IMR-90 (cell line): ENCODE data around the gene CDC42EP4. TPM values are rescaled to one million over a fixed set of nuclear protein-coding genes. Genes with fewer than 3 reads are reported as not detected.

Experiments used
- ATAC-seq: fragments of 200-7000 bp; cut with Tn5 transposase; 2 replicates; pipeline ENCODE4 v1.9.1; 2020; ENCODE audit warnings: low read depth, mild to moderate bottlenecking, moderate library complexity
- BruUV-seq: library from RNA; stranded (reverse); fragments of 400-500 nt; replicated peaks from 2 replicates; lab custom pipeline; 2021; lab: Mats Ljungman, UMichigan
- CTCF ChIA-PET: fragments of 300-600 bp; formaldehyde crosslinking; extraction: SDS; loops from one replicate; lab custom pipeline; 2021; ENCODE audit warnings: antibody characterized with exemption; lab: Yijun Ruan, JAX
- POLR2A ChIA-PET: fragments of 300-600 bp; sonication (Branson Sonifier 250); formaldehyde crosslinking; loops from one replicate; lab custom pipeline; 2022; ENCODE audit warnings: antibody characterized with exemption; ENCODE audit not compliant: unreplicated experiment; lab: Charles Lee
- DNase-seq: peaks from one replicate; pipeline ENCODE4 v3.0.0; 2013
- H2AFZ ChIP-seq: replicated peaks from 2 replicates; pipeline ENCODE3; 2013; ENCODE audit warnings: low read length, mild to moderate bottlenecking; ENCODE audit not compliant: poor library complexity
- H2AK5ac ChIP-seq: 2 replicates; pipeline ENCODE4 v1.6.1; 2013; ENCODE audit warnings: low read depth, low read length, inconsistent platforms
- H2AK9ac ChIP-seq: replicated peaks from 2 replicates; pipeline ENCODE3; 2013; ENCODE audit warnings: mild to moderate bottlenecking, low read depth, low read length, moderate library complexity; ENCODE audit not compliant: poor library complexity
- H2BK120ac ChIP-seq: 2 replicates; pipeline ENCODE4 v1.6.1; 2013; ENCODE audit warnings: low read depth, low read length, inconsistent platforms
- H2BK15ac ChIP-seq: 3 replicates; pipeline ENCODE4 v1.6.1; 2013; ENCODE audit warnings: low read depth, low read length, inconsistent platforms
- H2BK20ac ChIP-seq: 2 replicates; pipeline ENCODE4 v1.6.1; 2013; ENCODE audit warnings: low read depth, mild to moderate bottlenecking, inconsistent platforms, low read length, moderate library complexity
- H2BK5ac ChIP-seq: 2 replicates; pipeline ENCODE4 v1.6.1; 2013; ENCODE audit warnings: mild to moderate bottlenecking, low read depth, low read length, inconsistent platforms; ENCODE audit not compliant: poor library complexity, severe bottlenecking
- H3K14ac ChIP-seq: replicated peaks from 2 replicates; pipeline ENCODE4 v1.6.1; 2013; ENCODE audit warnings: low read depth, low read length, inconsistent platforms
- H3K18ac ChIP-seq: 2 replicates; pipeline ENCODE4 v1.6.1; 2013; ENCODE audit warnings: low read depth, low read length, control low read depth
- H3K23ac ChIP-seq: 2 replicates; pipeline ENCODE4 v1.6.1; 2013; ENCODE audit warnings: low read depth, low read length, inconsistent platforms
- H3K27ac ChIP-seq: 2 replicates; pipeline ENCODE4 v1.5.1; 2013; ENCODE audit warnings: mild to moderate bottlenecking, control low read depth, low read length; ENCODE audit not compliant: insufficient read depth
- H3K27me3 ChIP-seq: 2 replicates; pipeline ENCODE4 v1.6.1; 2013; ENCODE audit warnings: low read length; ENCODE audit not compliant: control insufficient read depth, insufficient read depth
- H3K36me3 ChIP-seq: 2 replicates; pipeline ENCODE4 v1.6.1; 2013; ENCODE audit warnings: low read length, mixed read lengths; ENCODE audit not compliant: control insufficient read depth, insufficient read depth
- H3K4ac ChIP-seq: 2 replicates; pipeline ENCODE4 v1.6.1; 2013; ENCODE audit warnings: low read depth, low read length, inconsistent platforms
- H3K4me1 ChIP-seq: 2 replicates; pipeline ENCODE4 v1.6.1; 2013; ENCODE audit warnings: low read length, mixed read lengths; ENCODE audit not compliant: control insufficient read depth, insufficient read depth
- H3K4me2 ChIP-seq: 2 replicates; pipeline ENCODE4 v1.6.1; 2013; ENCODE audit warnings: low read depth, mild to moderate bottlenecking, control low read depth, low read length, moderate library complexity
- H3K4me3 ChIP-seq: 2 replicates; pipeline ENCODE4 v1.5.1; 2013; ENCODE audit warnings: low read depth, mild to moderate bottlenecking, control low read depth, low read length, moderate library complexity; ENCODE audit not compliant: insufficient read depth
- H3K56ac ChIP-seq: 2 replicates; pipeline ENCODE4 v1.6.1; 2013; ENCODE audit warnings: low read length, inconsistent platforms; ENCODE audit not compliant: insufficient read depth; ENCODE audit errors: extremely low read depth
- H3K79me1 ChIP-seq, 2 experiments: 2 replicates each; pipeline ENCODE4 v1.6.1; 2013; ENCODE audit warnings: low read length in 2 of 2, inconsistent platforms in 1 of 2, low read depth in 1 of 2
- H3K9ac ChIP-seq: 2 replicates; pipeline ENCODE4 v1.6.1; 2013; ENCODE audit warnings: low read depth, low read length, control low read depth
- H3K9me1 ChIP-seq: 2 replicates; pipeline ENCODE4 v1.6.1; 2013; ENCODE audit warnings: low read length, inconsistent platforms; ENCODE audit not compliant: insufficient read depth
- H3K9me3 ChIP-seq: 2 replicates; pipeline ENCODE4 v1.6.1; 2013; ENCODE audit warnings: low read length; ENCODE audit not compliant: control insufficient read depth, insufficient read depth
- H4K20me1 ChIP-seq: 2 replicates; pipeline ENCODE4 v1.6.1; 2013; ENCODE audit warnings: low read length, inconsistent platforms; ENCODE audit not compliant: insufficient read depth
- H4K5ac ChIP-seq: 2 replicates; pipeline ENCODE4 v1.6.1; 2013; ENCODE audit warnings: mild to moderate bottlenecking, low read depth, low read length, control low read depth
- H4K8ac ChIP-seq, 2 experiments: 2 replicates each; pipeline ENCODE4 v1.6.1; 2013; ENCODE audit warnings: low read depth in 2 of 2, low read length in 2 of 2, control low read depth in 1 of 2, inconsistent platforms in 1 of 2
- H4K91ac ChIP-seq: 2 replicates; pipeline ENCODE4 v1.6.1; 2013; ENCODE audit warnings: low read depth, low read length, inconsistent platforms; ENCODE audit not compliant: insufficient read depth
- BHLHE40 ChIP-seq: fragments of 150-350 bp; IDR thresholded peaks from 2 replicates; pipeline ENCODE4 v1.6.1; 2016; ENCODE audit warnings: mild to moderate bottlenecking, low read depth, low read length
- CEBPB ChIP-seq: IDR thresholded peaks from 2 replicates; pipeline ENCODE4 v1.6.1; 2012; ENCODE audit warnings: low read depth, low read length, improper control_type of control experiment
- CHD1 ChIP-seq: IDR thresholded peaks from 2 replicates; pipeline ENCODE4 v1.6.1; 2012; ENCODE audit warnings: low read depth, low read length, improper control_type of control experiment
- FOS ChIP-seq: fragments of 150-350 bp; IDR thresholded peaks from 2 replicates; pipeline ENCODE4 v1.6.1; 2016; ENCODE audit warnings: low read depth, low read length
- MAFK ChIP-seq: IDR thresholded peaks from 2 replicates; pipeline ENCODE4 v1.6.1; 2012; ENCODE audit warnings: low read depth, low read length, improper control_type of control experiment
- MAZ ChIP-seq: IDR thresholded peaks from 2 replicates; pipeline ENCODE4 v1.6.1; 2012; ENCODE audit warnings: low read depth, mild to moderate bottlenecking, low read length, improper control_type of control experiment, moderate library complexity, borderline replicate concordance
- MXI1 ChIP-seq: IDR thresholded peaks from 2 replicates; pipeline ENCODE4 v1.6.1; 2012; ENCODE audit warnings: low read depth, mild to moderate bottlenecking, low read length, moderate library complexity, borderline replicate concordance
- NFE2L2 ChIP-seq: fragments of 150-350 bp; IDR thresholded peaks from 2 replicates; pipeline ENCODE4 v1.6.1; 2016; ENCODE audit warnings: low read depth, mild to moderate bottlenecking, low read length
- POLR2A ChIP-seq: IDR thresholded peaks from 2 replicates; pipeline ENCODE4 v1.6.1; 2012; ENCODE audit warnings: mild to moderate bottlenecking, low read depth, low read length
- RAD21 ChIP-seq: IDR thresholded peaks from 2 replicates; pipeline ENCODE4 v1.6.1; 2012; ENCODE audit warnings: low read length, improper control_type of control experiment
- RCOR1 ChIP-seq: IDR thresholded peaks from 2 replicates; pipeline ENCODE4 v1.6.1; 2012; ENCODE audit warnings: mild to moderate bottlenecking, low read length, improper control_type of control experiment; ENCODE audit not compliant: insufficient replicate concordance
- RFX5 ChIP-seq: IDR thresholded peaks from 2 replicates; pipeline ENCODE4 v1.8.0; 2012; ENCODE audit warnings: low read depth, mild to moderate bottlenecking, low read length, moderate library complexity
- SMC3 ChIP-seq: fragments of 150-350 bp; IDR thresholded peaks from 2 replicates; pipeline ENCODE4 v1.6.1; 2016; ENCODE audit warnings: low read depth, mild to moderate bottlenecking, antibody characterized with exemption, low read length, moderate library complexity
- WGBS, 2 experiments: methylation state at CpG; one replicate each; pipeline versions ENCODE4 v1.1.5 to v1.1.7; 2013; ENCODE audit warnings: missing lambda C conversion rate in 2 of 2; ENCODE audit not compliant: insufficient read length in 1 of 2; ENCODE audit errors: extremely low coverage in 2 of 2; 5-methylcytosine and 5-hydroxymethylcytosine counted together
- dilution Hi-C: fragments of 300-500 bp; cut with HindIII; formaldehyde crosslinking; loops from one replicate; pipeline ENCODE4 v1.14.3; 2018; ENCODE audit warnings: low sequenced_read_pairs; ENCODE audit not compliant: unreplicated experiment
- in situ Hi-C: fragments of 300-500 bp; cut with MboI; formaldehyde crosslinking; loops from 3 replicates; pipeline ENCODE4 v1.14.3; 2019; ENCODE audit warnings: low sequenced_read_pairs, inconsistent platforms, mixed read lengths
- intact Hi-C: fragments of 100-400 bp; cut with micrococcal nuclease; formaldehyde crosslinking; loops from 2 replicates; pipeline ENCODE4 v1.10.0; 2022
- polyA plus RNA-seq, 3 experiments: library from polyadenylated mRNA; depleted of rRNA; stranded (reverse); fragments of >200 nt; gene quantifications; 2 replicates each; pipeline ENCODE4 v1.2.3, GENCODE V29; 2012; ENCODE audit warnings: low replicate concordance in 1 of 3
- total RNA-seq: library from RNA; depleted of rRNA; stranded (reverse); fragments of >200 nt; gene quantifications from 2 replicates; pipeline ENCODE4 v1.2.3, GENCODE V29; 2012
- TF ChIP-seq, protein P1 (sequence below): fragments of 150-350 bp; IDR thresholded peaks from 2 replicates; pipeline ENCODE4 v1.6.1; 2016; ENCODE audit warnings: low read depth, mild to moderate bottlenecking, low read length, moderate library complexity, borderline replicate concordance
- TF ChIP-seq, protein P2 (sequence below): fragments of 150-350 bp; IDR thresholded peaks from 2 replicates; pipeline ENCODE4 v1.6.1; 2017; ENCODE audit warnings: mild to moderate bottlenecking, antibody characterized with exemption, low read length, low read depth
- TF ChIP-seq, protein P3 (sequence below): conservative IDR thresholded peaks from 2 replicates; pipeline ENCODE4 v1.5.1; 2012; ENCODE audit warnings: mild to moderate bottlenecking, low read depth, low read length, improper control_type of control experiment

CDC42EP4 gene
- total and polyA plus RNA-seq, 2 of the 4 experiments (the other 2 are of a cell fraction), result 14.3 to 25.8 TPM

DNA sequence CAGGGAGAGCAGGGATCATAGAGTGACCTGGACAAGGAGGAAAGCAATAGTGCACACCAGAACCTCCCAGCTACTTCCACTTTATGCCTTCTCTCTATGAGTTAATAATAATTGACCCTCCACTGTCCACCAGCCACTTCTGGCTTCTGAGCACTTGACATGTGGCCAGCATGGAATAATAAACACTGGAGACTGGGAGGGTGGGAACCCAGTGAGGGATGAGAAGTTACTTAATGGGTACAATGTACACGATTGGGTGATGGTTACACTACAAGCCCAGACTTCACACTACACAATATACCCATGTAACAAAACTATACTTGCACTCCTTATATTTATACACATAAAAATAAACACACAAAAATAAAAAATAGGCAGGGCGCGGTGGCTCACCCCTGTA is 11.4 kb downstream of the CDC42EP4 start:
- Histone ChIP-seq H3K27me3 (no peaks in the 10 kb centered on the region), H4K5ac (no peak overlapping the region), H3K36me3 (peaks cover 3% of the 10 kb centered on the region; the same call in 1 of the 2 replicates), H2AK9ac (no peak overlapping the region), H3K14ac (no peak overlapping the region), H3K9ac (no peak overlapping the region), H2BK20ac (no peak overlapping the region), H4K91ac (no peak overlapping the region), H3K27ac (no peak overlapping the region), H3K4me1 (peaks cover 24% of the 10 kb centered on the region), H3K4me3 (no peak overlapping the region), H3K56ac (no peak overlapping the region), H3K23ac (no peak overlapping the region; the same call in 1 of the 2 replicates), H3K9me3 (no peaks in the 10 kb centered on the region), H3K4me2 (no peak overlapping the region), H3K18ac (no peak overlapping the region), H3K4ac (peak overlapping the region; percentile 29; the same call in 1 of the 2 replicates), H4K8ac (no peak overlapping the region), H3K79me1 (peaks cover 19 to 60% of the 10 kb centered on the region in 2 experiments), H2AFZ (no peak overlapping the region), H2BK120ac (no peak overlapping the region), H3K9me1 (peaks cover 11% of the 10 kb centered on the region), H2AK5ac (0 out of 2 replicates have a peak overlapping the region, but pooled peaks have one; percentile 40), H4K20me1 (peaks cover 37% of the 10 kb centered on the region), H2BK5ac (no peak overlapping the region), H2BK15ac (no peak overlapping the region)
- no CpG with 5 or more reads among the region's 3 CpGs for WGBS, 2 experiments
- ATAC-seq, result no peak
- dilution Hi-C loops (no loop called here), in situ Hi-C loops (no loop called here), intact Hi-C loops (no loop called here)
- TF ChIP-seq MXI1 (no peak), RFX5 (no peak), RCOR1 (no peak), CEBPB (no peak), SMC3 (no peak), MAZ (no peak), FOS (no peak), BHLHE40 (no peak), NFE2L2 (no peak), CHD1 (no peak), RAD21 (no peak), POLR2A (no peak), MAFK (no peak)
- TF ChIP-seq, protein P1, sequence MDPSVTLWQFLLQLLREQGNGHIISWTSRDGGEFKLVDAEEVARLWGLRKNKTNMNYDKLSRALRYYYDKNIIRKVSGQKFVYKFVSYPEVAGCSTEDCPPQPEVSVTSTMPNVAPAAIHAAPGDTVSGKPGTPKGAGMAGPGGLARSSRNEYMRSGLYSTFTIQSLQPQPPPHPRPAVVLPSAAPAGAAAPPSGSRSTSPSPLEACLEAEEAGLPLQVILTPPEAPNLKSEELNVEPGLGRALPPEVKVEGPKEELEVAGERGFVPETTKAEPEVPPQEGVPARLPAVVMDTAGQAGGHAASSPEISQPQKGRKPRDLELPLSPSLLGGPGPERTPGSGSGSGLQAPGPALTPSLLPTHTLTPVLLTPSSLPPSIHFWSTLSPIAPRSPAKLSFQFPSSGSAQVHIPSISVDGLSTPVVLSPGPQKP, result no peak
- TF ChIP-seq, protein P2, sequence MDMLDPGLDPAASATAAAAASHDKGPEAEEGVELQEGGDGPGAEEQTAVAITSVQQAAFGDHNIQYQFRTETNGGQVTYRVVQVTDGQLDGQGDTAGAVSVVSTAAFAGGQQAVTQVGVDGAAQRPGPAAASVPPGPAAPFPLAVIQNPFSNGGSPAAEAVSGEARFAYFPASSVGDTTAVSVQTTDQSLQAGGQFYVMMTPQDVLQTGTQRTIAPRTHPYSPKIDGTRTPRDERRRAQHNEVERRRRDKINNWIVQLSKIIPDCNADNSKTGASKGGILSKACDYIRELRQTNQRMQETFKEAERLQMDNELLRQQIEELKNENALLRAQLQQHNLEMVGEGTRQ, result no peak
- TF ChIP-seq, protein P3, sequence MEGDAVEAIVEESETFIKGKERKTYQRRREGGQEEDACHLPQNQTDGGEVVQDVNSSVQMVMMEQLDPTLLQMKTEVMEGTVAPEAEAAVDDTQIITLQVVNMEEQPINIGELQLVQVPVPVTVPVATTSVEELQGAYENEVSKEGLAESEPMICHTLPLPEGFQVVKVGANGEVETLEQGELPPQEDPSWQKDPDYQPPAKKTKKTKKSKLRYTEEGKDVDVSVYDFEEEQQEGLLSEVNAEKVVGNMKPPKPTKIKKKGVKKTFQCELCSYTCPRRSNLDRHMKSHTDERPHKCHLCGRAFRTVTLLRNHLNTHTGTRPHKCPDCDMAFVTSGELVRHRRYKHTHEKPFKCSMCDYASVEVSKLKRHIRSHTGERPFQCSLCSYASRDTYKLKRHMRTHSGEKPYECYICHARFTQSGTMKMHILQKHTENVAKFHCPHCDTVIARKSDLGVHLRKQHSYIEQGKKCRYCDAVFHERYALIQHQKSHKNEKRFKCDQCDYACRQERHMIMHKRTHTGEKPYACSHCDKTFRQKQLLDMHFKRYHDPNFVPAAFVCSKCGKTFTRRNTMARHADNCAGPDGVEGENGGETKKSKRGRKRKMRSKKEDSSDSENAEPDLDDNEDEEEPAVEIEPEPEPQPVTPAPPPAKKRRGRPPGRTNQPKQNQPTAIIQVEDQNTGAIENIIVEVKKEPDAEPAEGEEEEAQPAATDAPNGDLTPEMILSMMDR, result no peak
- BruUV-seq, result no TSS peak
- DNase-seq, result no peak
- POLR2A ChIA-PET, result no interaction called here
- CTCF ChIA-PET, result no interaction called here
